Placental epithelial cell (primary cell): ENCODE measurements around the gene MED13. TPM values are rescaled to one million over a fixed set of nuclear protein-coding genes. Genes with fewer than 3 reads are reported as not detected.

Source experiments
- total RNA-seq: library from RNA; depleted of rRNA; stranded (reverse); fragments of >200 nt; gene quantifications from 2 replicates; pipeline ENCODE4 v1.2.3, GENCODE V29; 2012

The MED13 gene, protein sequence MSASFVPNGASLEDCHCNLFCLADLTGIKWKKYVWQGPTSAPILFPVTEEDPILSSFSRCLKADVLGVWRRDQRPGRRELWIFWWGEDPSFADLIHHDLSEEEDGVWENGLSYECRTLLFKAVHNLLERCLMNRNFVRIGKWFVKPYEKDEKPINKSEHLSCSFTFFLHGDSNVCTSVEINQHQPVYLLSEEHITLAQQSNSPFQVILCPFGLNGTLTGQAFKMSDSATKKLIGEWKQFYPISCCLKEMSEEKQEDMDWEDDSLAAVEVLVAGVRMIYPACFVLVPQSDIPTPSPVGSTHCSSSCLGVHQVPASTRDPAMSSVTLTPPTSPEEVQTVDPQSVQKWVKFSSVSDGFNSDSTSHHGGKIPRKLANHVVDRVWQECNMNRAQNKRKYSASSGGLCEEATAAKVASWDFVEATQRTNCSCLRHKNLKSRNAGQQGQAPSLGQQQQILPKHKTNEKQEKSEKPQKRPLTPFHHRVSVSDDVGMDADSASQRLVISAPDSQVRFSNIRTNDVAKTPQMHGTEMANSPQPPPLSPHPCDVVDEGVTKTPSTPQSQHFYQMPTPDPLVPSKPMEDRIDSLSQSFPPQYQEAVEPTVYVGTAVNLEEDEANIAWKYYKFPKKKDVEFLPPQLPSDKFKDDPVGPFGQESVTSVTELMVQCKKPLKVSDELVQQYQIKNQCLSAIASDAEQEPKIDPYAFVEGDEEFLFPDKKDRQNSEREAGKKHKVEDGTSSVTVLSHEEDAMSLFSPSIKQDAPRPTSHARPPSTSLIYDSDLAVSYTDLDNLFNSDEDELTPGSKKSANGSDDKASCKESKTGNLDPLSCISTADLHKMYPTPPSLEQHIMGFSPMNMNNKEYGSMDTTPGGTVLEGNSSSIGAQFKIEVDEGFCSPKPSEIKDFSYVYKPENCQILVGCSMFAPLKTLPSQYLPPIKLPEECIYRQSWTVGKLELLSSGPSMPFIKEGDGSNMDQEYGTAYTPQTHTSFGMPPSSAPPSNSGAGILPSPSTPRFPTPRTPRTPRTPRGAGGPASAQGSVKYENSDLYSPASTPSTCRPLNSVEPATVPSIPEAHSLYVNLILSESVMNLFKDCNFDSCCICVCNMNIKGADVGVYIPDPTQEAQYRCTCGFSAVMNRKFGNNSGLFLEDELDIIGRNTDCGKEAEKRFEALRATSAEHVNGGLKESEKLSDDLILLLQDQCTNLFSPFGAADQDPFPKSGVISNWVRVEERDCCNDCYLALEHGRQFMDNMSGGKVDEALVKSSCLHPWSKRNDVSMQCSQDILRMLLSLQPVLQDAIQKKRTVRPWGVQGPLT (N-terminal part only)
- 57.3 and 60.5 TPM in 2 replicates for total RNA-seq

DNA sequence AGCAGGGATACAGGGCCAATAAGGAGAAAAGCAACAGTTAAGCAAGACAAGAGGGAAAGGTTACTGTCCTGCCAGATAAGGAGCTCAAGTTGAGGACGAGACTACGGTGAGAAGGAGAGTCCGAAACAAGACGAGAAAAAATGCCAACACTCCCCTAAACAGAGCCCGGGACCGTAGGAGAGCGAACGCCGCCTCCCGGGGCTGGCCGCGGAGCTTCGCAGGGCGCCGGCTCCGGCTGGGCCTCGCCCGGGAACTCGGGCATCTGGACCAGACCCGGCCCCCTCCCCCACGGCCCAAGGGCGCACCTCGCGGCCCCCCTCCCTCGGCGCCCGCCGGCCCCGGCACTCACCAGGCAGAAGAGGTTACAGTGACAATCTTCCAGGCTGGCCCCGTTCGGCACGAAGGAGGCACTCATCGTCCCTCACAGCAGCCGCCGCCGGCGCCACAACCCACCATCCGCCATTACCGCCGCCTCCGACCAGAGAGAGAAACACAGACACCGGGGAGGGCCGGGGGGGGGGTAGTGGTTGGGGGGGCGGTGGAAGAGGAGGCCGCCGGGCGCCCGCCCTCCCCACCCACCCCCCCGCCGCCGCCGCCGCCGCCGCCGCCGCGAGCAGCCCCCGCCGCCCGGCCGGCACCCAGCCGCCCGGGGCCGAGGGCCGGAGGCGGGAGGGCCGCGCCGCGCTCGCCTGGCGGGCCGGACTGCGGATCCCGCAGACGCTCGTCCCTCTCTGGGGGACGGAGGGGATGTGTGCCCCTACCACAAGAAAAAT, at the start of gene MED13:
Gene MED13 (minus strand): TSS at position 488 of the 773 bp plus-strand sequence. CDS start 73 bp downstream, at position 415.

DNA sequence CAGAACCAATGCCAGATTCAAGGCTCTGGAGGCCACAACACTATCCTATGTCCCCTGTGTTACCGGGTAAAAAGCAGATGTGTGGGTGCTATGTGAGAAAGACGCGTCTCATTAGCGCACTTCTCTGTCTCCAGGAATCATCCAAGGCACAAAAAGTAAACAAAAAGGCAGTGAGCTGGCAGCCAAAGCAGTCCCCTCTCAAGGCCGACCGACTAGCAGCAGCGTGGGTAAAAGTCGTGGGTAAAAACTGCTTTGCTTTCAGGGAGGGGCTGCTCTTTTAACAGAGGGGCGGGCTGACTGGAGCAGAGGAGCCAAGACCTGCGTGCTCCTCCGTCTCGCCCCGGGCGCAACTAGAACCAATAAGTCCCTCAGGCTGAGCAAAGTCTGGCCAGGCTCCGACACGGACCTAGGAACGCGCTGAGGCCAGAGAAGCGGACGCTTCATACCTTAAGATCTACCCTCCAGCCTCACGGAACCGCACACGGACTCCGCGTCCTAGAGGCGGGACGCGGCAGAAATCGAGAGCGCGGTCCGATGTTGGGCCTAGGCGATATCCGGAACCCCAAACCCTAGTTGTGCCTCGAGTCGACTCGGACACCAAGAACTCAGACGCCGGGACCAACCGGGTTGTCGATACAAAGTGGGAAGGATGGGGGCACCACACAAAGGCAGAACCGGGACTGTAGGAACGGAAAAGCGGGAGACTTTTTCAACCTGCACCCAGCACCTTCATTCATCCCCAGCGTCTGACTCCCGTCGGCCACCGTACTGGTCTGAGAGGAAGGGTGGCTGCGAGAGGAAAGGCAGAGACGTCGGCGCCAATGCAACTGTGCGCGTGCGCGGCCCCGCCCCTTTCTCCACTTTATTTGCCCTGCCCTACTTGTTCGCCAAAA, 137.6 kb downstream of the MED13 start, which contains the start of gene INTS2:
Gene INTS2 (minus strand): TSS at position 775 of the 893 bp plus-strand sequence. CDS start 1,338 bp downstream, outside the sequence.

Other genes with a start within 250 kb of the MED13 start
- 7.6 and 8.2 TPM in 2 replicates for gene BRIP1, start 201.8 kb downstream of the MED13 start, total RNA-seq
- gene INTS2, start 137.3 kb downstream of the MED13 start, total RNA-seq, result 9.4 and 17.4 TPM in 2 replicates